Measurements from ENCODE around the gene WDR54.

The WDR54 gene

GRCh38 chr2:74378007-74378406, 43.5 kb upstream of the WDR54 start:
- TF ChIP-seq ZNF214 (tag by site-specific recombination; IDR thresholded peaks at IDR 0.05; ENCODE audit: borderline replicate concordance) (no peak), ZNF146 (tag by site-specific recombination; IDR thresholded peaks at IDR 0.05) (no peak), ZNF521 (tag by site-specific recombination; IDR thresholded peaks at IDR 0.05) (no peak), ZBTB17 (tag by site-specific recombination; IDR thresholded peaks at IDR 0.05) (no peak), IKZF3 (tag by site-specific recombination; IDR thresholded peaks at IDR 0.05) (no peak), EGR2 (tag by site-specific recombination; IDR thresholded peaks at IDR 0.05; ENCODE audit: low read depth) (no peak), ZNF423 (tag by site-specific recombination; IDR thresholded peaks at IDR 0.05) (no peak), ZNF473 (tag by site-specific recombination; IDR thresholded peaks at IDR 0.05) (no peak), ZSCAN16 (tag by site-specific recombination; IDR thresholded peaks at IDR 0.05) (no peak), ZNF26 (tag by site-specific recombination; IDR thresholded peaks at IDR 0.05) (no peak), ZNF324 (tag by site-specific recombination; IDR thresholded peaks at IDR 0.05) (no peak), ZFP69B (tag by site-specific recombination; IDR thresholded peaks at IDR 0.05) (no peak), KLF7 (tag by site-specific recombination; IDR thresholded peaks at IDR 0.05; ENCODE audit: borderline replicate concordance) (no peak), ZSCAN30 (tag by site-specific recombination; IDR thresholded peaks at IDR 0.05) (no peak), ZNF140 (tag by site-specific recombination; IDR thresholded peaks at IDR 0.05) (no peak), MYNN (tag by site-specific recombination; IDR thresholded peaks at IDR 0.05; ENCODE audit: borderline replicate concordance) (no peak), ZNF132 (tag by site-specific recombination; IDR thresholded peaks at IDR 0.05; ENCODE audit: borderline replicate concordance) (no peak), ZNF302 (tag by site-specific recombination; IDR thresholded peaks at IDR 0.05; ENCODE audit: low read depth) (no peak), ELK4 (IDR thresholded peaks at IDR 0.05; ENCODE audit: borderline replicate concordance, low read depth, low read length) (no peak), ZNF157 (tag by site-specific recombination; IDR thresholded peaks at IDR 0.05) (no peak)

GRCh38 chr2:74379851-74380789, 41.4 kb upstream of the WDR54 start, which contains the start of gene DCTN1:
TSS of gene DCTN1 (minus strand) at chr2:74380311. CDS start at chr2:74380037, 274 bp downstream.
- POLR2A ChIA-PET: interaction anchor here (0.6 to 1.7 kb wide), 4 partner anchors 9 to 1255 kb away, joined by 3 to 8 read pairs (median 4); no protein-coding TSS in a partner anchor
- no peak for TF ChIP-seq ZNF239 (tag by site-specific recombination; IDR thresholded peaks at IDR 0.05)
- TF ChIP-seq ZNF548 (tag by site-specific recombination; IDR thresholded peaks at IDR 0.05): no peak
- TF ChIP-seq PATZ1 (tag by site-specific recombination; IDR thresholded peaks at IDR 0.05): no peak
- TF ChIP-seq ZNF701 (tag by site-specific recombination; IDR thresholded peaks at IDR 0.05): no peak
- TF ChIP-seq MZF1 (tag by site-specific recombination; IDR thresholded peaks at IDR 0.05; ENCODE audit: borderline replicate concordance): no peak
- no peak for TF ChIP-seq ZNF544 (tag by site-specific recombination; IDR thresholded peaks at IDR 0.05)
- TF ChIP-seq ZNF274 (IDR thresholded peaks at IDR 0.05; ENCODE audit: low read length): no peak
- TF ChIP-seq ZNF274 (tag by site-specific recombination; IDR thresholded peaks at IDR 0.05; ENCODE audit: borderline replicate concordance): no peak

More at GRCh38 chr2:74378007-74378406, 43.5 kb upstream of the WDR54 start:
- H3K27ac ChIP-seq (ENCODE audit: extremely low read depth, low read depth, low read length): no peak overlapping the region
- ChIA-PET POLR2A (no interaction called here), CTCF (interaction anchor here (0.6 kb wide), 1 partner anchor 558 kb away, joined by 5 read pairs; no protein-coding TSS in a partner anchor)
- H3K4me1 ChIP-seq (ENCODE audit: control insufficient read depth, insufficient read depth, low read length): peaks cover 23% of the 10 kb centered on the region
- H3K9me3 ChIP-seq (ENCODE audit: control insufficient read depth, insufficient read depth, low read depth, low read length): no peaks in the 10 kb centered on the region
- H3K36me3 ChIP-seq (ENCODE audit: control insufficient read depth in 2 of 2, insufficient read depth in 1 of 2, low read length in 2 of 2): peaks cover 0 to 26% of the 10 kb centered on the region in 2 experiments; a peak in 1 of 3 replicates
- H3K4me3 ChIP-seq (ENCODE audit: low read depth, low read length): no peak overlapping the region

More at GRCh38 chr2:74379851-74380789, 41.4 kb upstream of the WDR54 start, which contains the start of gene DCTN1:
- CTCF ChIA-PET: interaction anchor here (0.6 to 1.2 kb wide), 4 partner anchors 28 to 540 kb away, joined by 3 to 7 read pairs (median 5); no protein-coding TSS in a partner anchor
- Histone ChIP-seq H3K4me3 (ENCODE audit: low read depth, low read length) (peak within 1 kb of the TSS; percentile 36), H3K4me1 (ENCODE audit: control insufficient read depth, insufficient read depth, low read length) (peaks cover 6% of the 10 kb centered on the region), H3K36me3 (ENCODE audit: control insufficient read depth in 2 of 2, insufficient read depth in 1 of 2, low read length in 2 of 2) (peaks cover 0 to 42% of the 10 kb centered on the region in 2 experiments; a peak in 1 of 3 replicates), H3K27ac (ENCODE audit: extremely low read depth, low read depth, low read length) (0 out of 2 replicates have a peak within 1 kb of the TSS, but pooled peaks have one; percentile 28), H3K9me3 (ENCODE audit: control insufficient read depth, insufficient read depth, low read depth, low read length) (no peaks in the 10 kb centered on the region)
